SK-N-SH (cell line): ENCODE measurements around the gene CSHL1. TPM values are rescaled to one million over a fixed set of nuclear protein-coding genes. Genes with fewer than 3 reads are reported as not detected.

Experiments
- CTCF ChIA-PET: fragments of 300-600, 350-600 bp; formaldehyde crosslinking; extraction: SDS; loops from one replicate; lab custom pipeline; 2021; lab: Yijun Ruan, JAX
- POLR2A ChIA-PET: fragments of 350-600 bp; sonication (Branson Sonifier 250); formaldehyde crosslinking; extraction: SDS; loops from one replicate; lab custom pipeline; 2020; ENCODE audit warnings: antibody characterized with exemption, inconsistent platforms; lab: Yijun Ruan, JAX
- DNase-seq: peaks from one replicate; pipeline ENCODE4 v3.0.0; 2012
- H2AFZ ChIP-seq: fragments of 200-600 bp; sonication (generic); 2 replicates; pipeline ENCODE4 v1.8.1; 2016; ENCODE audit warnings: antibody characterized with exemption, mild to moderate bottlenecking, low read depth
- H3F3A ChIP-seq: fragments of 200-600 bp; sonication (generic); replicated peaks from 2 replicates; pipeline ENCODE3; 2016; ENCODE audit warnings: antibody characterized with exemption, mild to moderate bottlenecking; ENCODE audit not compliant: insufficient read depth
- H3K27ac ChIP-seq, 2 experiments: fragments of 200-500 bp in 1 of 2; fragments of 200-600 bp in 1 of 2; sonication (Bioruptor generic) in 1 of 2; sonication (generic), shearing (Covaris generic) in 1 of 2; 2 replicates each; pipeline versions ENCODE4 v1.5.1 to v1.6.1; 2014 to 2016; ENCODE audit warnings: low read depth in 2 of 2, inconsistent platforms in 1 of 2, low read length in 1 of 2, mild to moderate bottlenecking in 1 of 2, mixed read lengths in 1 of 2
- H3K27me3 ChIP-seq: fragments of 200-600 bp; sonication (generic), shearing (Covaris generic); 2 replicates; pipeline ENCODE4 v1.6.1; 2016; ENCODE audit warnings: mixed run types; ENCODE audit not compliant: insufficient read depth
- H3K36me3 ChIP-seq, 2 experiments: fragments of 200-500 bp in 1 of 2; fragments of 200-600 bp in 1 of 2; sonication (Bioruptor generic) in 1 of 2; sonication (generic) in 1 of 2; replicated peaks in 1 of 2; 2 replicates each; pipeline versions ENCODE3 to v1.5.1; 2014 to 2016; ENCODE audit warnings: low read length in 1 of 2, mild to moderate bottlenecking in 1 of 2; ENCODE audit not compliant: insufficient read depth in 2 of 2, control insufficient read depth in 1 of 2
- H3K4me1 ChIP-seq, 2 experiments: fragments of 200-500 bp in 1 of 2; fragments of 200-600 bp in 1 of 2; sonication (Bioruptor generic) in 1 of 2; sonication (generic), shearing (Covaris generic) in 1 of 2; 2 replicates each; pipeline versions ENCODE4 v1.5.1 to v1.6.1; 2014 to 2016; ENCODE audit warnings: low read depth in 1 of 2, low read length in 1 of 2, mixed run types in 1 of 2; ENCODE audit not compliant: insufficient read depth in 2 of 2, control insufficient read depth in 1 of 2
- H3K4me2 ChIP-seq: fragments of 200-600 bp; sonication (generic), shearing (Covaris generic); 2 replicates; pipeline ENCODE4 v1.6.1; 2017; ENCODE audit warnings: mixed run types
- H3K4me3 ChIP-seq, 2 experiments: fragments of 200-500 bp in 1 of 2; fragments of 200-600 bp in 1 of 2; sonication (Bioruptor generic) in 1 of 2; sonication (generic), shearing (Covaris generic) in 1 of 2; 2 replicates each; pipeline versions ENCODE4 v1.5.1 to v1.8.1; 2014 to 2016; ENCODE audit warnings: low read depth in 2 of 2, inconsistent platforms in 1 of 2, low read length in 1 of 2, mild to moderate bottlenecking in 1 of 2, mixed read lengths in 1 of 2, moderate library complexity in 1 of 2
- H3K79me2 ChIP-seq: fragments of 200-600 bp; sonication (generic); 2 replicates; pipeline ENCODE4 v1.8.1; 2017; ENCODE audit warnings: mild to moderate bottlenecking; ENCODE audit not compliant: insufficient read depth
- H3K9ac ChIP-seq: fragments of 200-600 bp; sonication (generic); 2 replicates; pipeline ENCODE4 v1.6.1; 2017; ENCODE audit warnings: mixed run types
- H3K9me2 ChIP-seq: fragments of 200-600 bp; sonication (generic); 2 replicates; pipeline ENCODE4 v1.6.1; 2017; ENCODE audit warnings: mixed run types
- H3K9me3 ChIP-seq: fragments of 200-600 bp; sonication (generic); 2 replicates; pipeline ENCODE4 v1.6.1; 2017; ENCODE audit warnings: mixed run types, mild to moderate bottlenecking, moderate library complexity
- H4K20me1 ChIP-seq: fragments of 200-600 bp; sonication (generic); 2 replicates; pipeline ENCODE4 v1.6.1; 2017; ENCODE audit warnings: mild to moderate bottlenecking, mixed run types; ENCODE audit not compliant: insufficient read depth
- CHD2 ChIP-seq: fragments of 150-350 bp; IDR thresholded peaks from 2 replicates; pipeline ENCODE4 v1.6.1; 2018; ENCODE audit warnings: low read length; ENCODE audit not compliant: partially characterized antibody
- ELF1 ChIP-seq: IDR thresholded peaks from 2 replicates; pipeline ENCODE4 v1.4.0; 2012
- FOSL2 ChIP-seq: IDR thresholded peaks from 2 replicates; pipeline ENCODE4 v1.4.0; 2012; ENCODE audit warnings: low read depth, mild to moderate bottlenecking, moderate library complexity, borderline replicate concordance
- FOXJ3 ChIP-seq: sonication (generic); formaldehyde crosslinking; IDR thresholded peaks from 2 replicates; pipeline ENCODE4 v1.5.1; 2020; ENCODE audit warnings: mild to moderate bottlenecking, missing genetic modification reagents
- GABPA ChIP-seq: IDR thresholded peaks from 2 replicates; pipeline ENCODE4 v1.4.0; 2012; ENCODE audit warnings: low read depth, mild to moderate bottlenecking
- JUND ChIP-seq: IDR thresholded peaks from 2 replicates; pipeline ENCODE4 v1.4.0; 2012
- MEF2A ChIP-seq: IDR thresholded peaks from 2 replicates; pipeline ENCODE4 v1.4.0; 2012; ENCODE audit warnings: low read depth, borderline replicate concordance
- MXI1 ChIP-seq: IDR thresholded peaks from 2 replicates; pipeline ENCODE4 v1.6.1; 2012; ENCODE audit warnings: mild to moderate bottlenecking, low read depth, low read length, improper control_type of control experiment
- RAD21 ChIP-seq: IDR thresholded peaks from 2 replicates; pipeline ENCODE4 v1.6.1; 2012; ENCODE audit warnings: mild to moderate bottlenecking, low read length
- RCOR1 ChIP-seq: fragments of 150-350 bp; IDR thresholded peaks from 2 replicates; pipeline ENCODE4 v1.6.1; 2017; ENCODE audit warnings: antibody characterized with exemption, low read length
- REST ChIP-seq: IDR thresholded peaks from 2 replicates; pipeline ENCODE4 v1.6.1; 2012; ENCODE audit warnings: mild to moderate bottlenecking, low read depth, low read length, moderate library complexity
- RFX5 ChIP-seq: IDR thresholded peaks from 2 replicates; pipeline ENCODE4 v1.6.1; 2012; ENCODE audit warnings: mild to moderate bottlenecking, improper control_type of control experiment, low read length
- SIN3A ChIP-seq: IDR thresholded peaks from 2 replicates; pipeline ENCODE4 v1.6.1; 2012; ENCODE audit warnings: low read depth, mild to moderate bottlenecking, low read length, moderate library complexity, borderline replicate concordance
- SMC3 ChIP-seq: IDR thresholded peaks from 2 replicates; pipeline ENCODE4 v1.6.1; 2012; ENCODE audit warnings: low read depth, low read length, improper control_type of control experiment
- WGBS: methylation state at CpG from one replicate; pipeline ENCODE4 v1.1.6; 2017; ENCODE audit warnings: low lambda C conversion rate; 5-methylcytosine and 5-hydroxymethylcytosine counted together
- polyA plus RNA-seq, 3 experiments: library from polyadenylated mRNA; depleted of rRNA; stranded (reverse); fragments of >200 nt; gene quantifications; 2 replicates each; pipeline ENCODE4 v1.2.3, GENCODE V29; 2012
- TF ChIP-seq, protein P1 (sequence below): fragments of 200-600 bp; sonication (generic); IDR thresholded peaks from 2 replicates; pipeline ENCODE4 v1.6.1; 2017; ENCODE audit warnings: antibody characterized with exemption, mild to moderate bottlenecking, moderate library complexity
- TF ChIP-seq, protein P2 (sequence below): IDR thresholded peaks from 2 replicates; pipeline ENCODE4; 2012

CSHL1 gene
- polyA plus RNA-seq, 1 of the 3 experiments (the other 2 are of a cell fraction): not detected

- Histone ChIP-seq H2AFZ (no peak overlapping the region), H3K4me1 (no peaks in the 10 kb centered on the region), H4K20me1 (no peaks in the 10 kb centered on the region), H3K27me3 (no peaks in the 10 kb centered on the region), H3F3A (no peaks in the 10 kb centered on the region), H3K4me3 (no peak overlapping the region), H3K9ac (no peak overlapping the region), H3K79me2 (no peaks in the 10 kb centered on the region), H3K9me2 (no peaks in the 10 kb centered on the region), H3K4me2 (no peak overlapping the region), H3K9me3 (no peaks in the 10 kb centered on the region), H3K36me3 (no peaks in the 10 kb centered on the region), H3K27ac (no peak overlapping the region)
- ChIA-PET POLR2A (no interaction called here), CTCF (interaction anchor here (1.0 to 8.8 kb wide), 9 partner anchors 10 to 204 kb away, joined by 3 to 90 read pairs (median 8); partner anchors contain the start of genes CSHL1 and GH1)
- TF ChIP-seq RCOR1: no peak
- no peak for TF ChIP-seq MXI1
- TF ChIP-seq, protein P1, sequence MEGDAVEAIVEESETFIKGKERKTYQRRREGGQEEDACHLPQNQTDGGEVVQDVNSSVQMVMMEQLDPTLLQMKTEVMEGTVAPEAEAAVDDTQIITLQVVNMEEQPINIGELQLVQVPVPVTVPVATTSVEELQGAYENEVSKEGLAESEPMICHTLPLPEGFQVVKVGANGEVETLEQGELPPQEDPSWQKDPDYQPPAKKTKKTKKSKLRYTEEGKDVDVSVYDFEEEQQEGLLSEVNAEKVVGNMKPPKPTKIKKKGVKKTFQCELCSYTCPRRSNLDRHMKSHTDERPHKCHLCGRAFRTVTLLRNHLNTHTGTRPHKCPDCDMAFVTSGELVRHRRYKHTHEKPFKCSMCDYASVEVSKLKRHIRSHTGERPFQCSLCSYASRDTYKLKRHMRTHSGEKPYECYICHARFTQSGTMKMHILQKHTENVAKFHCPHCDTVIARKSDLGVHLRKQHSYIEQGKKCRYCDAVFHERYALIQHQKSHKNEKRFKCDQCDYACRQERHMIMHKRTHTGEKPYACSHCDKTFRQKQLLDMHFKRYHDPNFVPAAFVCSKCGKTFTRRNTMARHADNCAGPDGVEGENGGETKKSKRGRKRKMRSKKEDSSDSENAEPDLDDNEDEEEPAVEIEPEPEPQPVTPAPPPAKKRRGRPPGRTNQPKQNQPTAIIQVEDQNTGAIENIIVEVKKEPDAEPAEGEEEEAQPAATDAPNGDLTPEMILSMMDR: no peak
- no peak for TF ChIP-seq GABPA
- no peak for TF ChIP-seq ELF1
- TF ChIP-seq RFX5: no peak
- no peak for TF ChIP-seq FOSL2
- TF ChIP-seq RAD21: no peak
- TF ChIP-seq SIN3A: no peak
- TF ChIP-seq FOXJ3 (CRISPR knock-in tag): no peak
- no peak for TF ChIP-seq CHD2
- no peak for TF ChIP-seq SMC3
- no peak for TF ChIP-seq REST
- TF ChIP-seq, protein P2, sequence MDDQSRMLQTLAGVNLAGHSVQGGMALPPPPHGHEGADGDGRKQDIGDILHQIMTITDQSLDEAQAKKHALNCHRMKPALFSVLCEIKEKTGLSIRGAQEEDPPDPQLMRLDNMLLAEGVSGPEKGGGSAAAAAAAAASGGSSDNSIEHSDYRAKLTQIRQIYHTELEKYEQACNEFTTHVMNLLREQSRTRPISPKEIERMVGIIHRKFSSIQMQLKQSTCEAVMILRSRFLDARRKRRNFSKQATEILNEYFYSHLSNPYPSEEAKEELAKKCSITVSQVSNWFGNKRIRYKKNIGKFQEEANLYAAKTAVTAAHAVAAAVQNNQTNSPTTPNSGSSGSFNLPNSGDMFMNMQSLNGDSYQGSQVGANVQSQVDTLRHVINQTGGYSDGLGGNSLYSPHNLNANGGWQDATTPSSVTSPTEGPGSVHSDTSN: no peak
- no peak for TF ChIP-seq MEF2A
- no peak for TF ChIP-seq JUND
- 81% methylated on average over 8 of the region's 10 CpGs for WGBS
- peak; percentile 21 for DNase-seq
These were observed 18.1 kb upstream of the CSHL1 start for GRCh38 chr17:63928966-63929695.
